HG03139 (cell line): ENCODE results near the gene RGL3.
"Not testable (repeated sequence)": the region's sequence is repeated elsewhere in the genome, so short reads cannot be mapped to it uniquely, and the experiment has no call there.

Source experiments
- ATAC-seq: cut with Tn5 transposase; IDR thresholded peaks from one replicate; pipeline ENCODE4 v1.9.1; 2021; ENCODE audit not compliant: unreplicated experiment

The RGL3 gene, protein sequence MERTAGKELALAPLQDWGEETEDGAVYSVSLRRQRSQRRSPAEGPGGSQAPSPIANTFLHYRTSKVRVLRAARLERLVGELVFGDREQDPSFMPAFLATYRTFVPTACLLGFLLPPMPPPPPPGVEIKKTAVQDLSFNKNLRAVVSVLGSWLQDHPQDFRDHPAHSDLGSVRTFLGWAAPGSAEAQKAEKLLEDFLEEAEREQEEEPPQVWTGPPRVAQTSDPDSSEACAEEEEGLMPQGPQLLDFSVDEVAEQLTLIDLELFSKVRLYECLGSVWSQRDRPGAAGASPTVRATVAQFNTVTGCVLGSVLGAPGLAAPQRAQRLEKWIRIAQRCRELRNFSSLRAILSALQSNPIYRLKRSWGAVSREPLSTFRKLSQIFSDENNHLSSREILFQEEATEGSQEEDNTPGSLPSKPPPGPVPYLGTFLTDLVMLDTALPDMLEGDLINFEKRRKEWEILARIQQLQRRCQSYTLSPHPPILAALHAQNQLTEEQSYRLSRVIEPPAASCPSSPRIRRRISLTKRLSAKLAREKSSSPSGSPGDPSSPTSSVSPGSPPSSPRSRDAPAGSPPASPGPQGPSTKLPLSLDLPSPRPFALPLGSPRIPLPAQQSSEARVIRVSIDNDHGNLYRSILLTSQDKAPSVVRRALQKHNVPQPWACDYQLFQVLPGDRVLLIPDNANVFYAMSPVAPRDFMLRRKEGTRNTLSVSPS

DNA sequence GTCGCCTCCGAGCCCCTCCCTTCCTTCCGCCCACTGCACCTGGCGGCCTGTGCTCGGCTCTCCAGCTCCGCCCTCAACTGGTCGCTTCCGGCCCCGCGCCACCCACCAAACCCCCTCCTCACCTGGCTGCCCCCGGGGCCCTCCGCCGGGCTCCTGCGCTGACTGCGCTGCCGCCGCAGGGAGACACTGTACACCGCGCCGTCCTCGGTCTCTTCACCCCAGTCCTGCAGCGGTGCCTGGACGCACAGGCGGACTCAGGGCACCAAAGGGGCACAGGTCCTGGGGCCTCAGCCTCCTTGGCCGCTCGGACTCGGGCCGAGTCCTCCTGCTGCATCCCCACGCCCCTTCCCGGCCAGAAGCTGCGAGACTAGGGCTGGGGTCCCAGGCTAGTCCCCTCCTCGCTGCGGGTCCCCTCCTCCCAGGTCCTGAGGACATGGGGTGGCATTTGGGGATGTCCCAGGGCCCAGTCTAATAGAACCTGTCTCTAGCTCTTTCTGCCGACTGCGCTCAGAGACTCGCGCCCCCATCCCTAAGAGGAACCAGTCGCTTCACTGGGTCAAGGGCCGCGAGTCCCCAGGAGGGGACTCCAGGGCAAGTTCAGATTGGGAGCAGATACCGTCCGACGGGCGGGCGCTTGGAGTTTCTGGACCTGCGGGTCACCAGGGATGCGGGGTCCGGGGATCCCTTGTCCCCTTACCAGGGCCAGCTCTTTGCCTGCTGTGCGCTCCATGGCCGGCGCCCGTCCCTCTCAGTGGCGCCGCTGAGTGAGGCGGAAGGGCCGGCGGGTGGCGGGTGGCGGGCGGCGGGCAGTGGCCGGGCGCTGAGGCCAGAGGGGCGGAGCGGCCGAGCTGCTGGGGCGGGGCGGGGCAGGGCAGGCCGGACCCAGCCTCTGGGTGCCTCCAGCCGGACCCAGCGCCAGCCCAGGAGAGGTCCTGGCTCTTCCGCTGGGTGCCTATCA is at the start of gene RGL3:
TSS of gene RGL3 (minus strand) at position 766 of the 958 bp plus-strand sequence. CDS start at position 730, 36 bp downstream.
- ATAC-seq, result no peak

DNA sequence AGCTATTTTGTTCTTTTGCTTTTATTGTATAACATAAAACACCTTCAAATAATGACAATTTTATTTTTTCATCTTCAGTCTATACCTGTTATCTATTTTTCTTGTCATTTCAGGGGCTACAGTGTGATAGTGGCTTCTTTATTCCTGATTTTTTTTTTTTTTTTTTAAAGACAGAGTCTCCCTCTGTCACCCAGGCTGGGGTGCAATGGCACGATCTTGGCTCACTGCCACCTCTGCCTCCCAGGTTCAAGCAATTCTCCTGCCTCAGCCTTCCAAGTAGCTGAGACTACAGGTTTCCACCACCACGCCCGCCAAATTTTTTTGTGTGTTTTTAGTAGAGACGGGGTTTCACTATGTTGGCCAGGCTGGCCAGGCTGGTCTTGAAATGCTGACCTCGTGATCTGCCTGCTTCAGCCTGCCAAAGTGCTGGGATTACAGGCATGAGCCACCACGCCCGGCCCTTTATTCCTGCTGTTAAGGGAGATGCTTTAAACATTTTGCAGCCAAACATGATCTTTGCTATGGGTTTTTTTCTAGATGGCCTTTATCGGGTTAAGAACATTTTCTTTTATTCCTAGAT is 49.2 kb upstream of the RGL3 start:
- not testable (repeated sequence) for ATAC-seq

DNA sequence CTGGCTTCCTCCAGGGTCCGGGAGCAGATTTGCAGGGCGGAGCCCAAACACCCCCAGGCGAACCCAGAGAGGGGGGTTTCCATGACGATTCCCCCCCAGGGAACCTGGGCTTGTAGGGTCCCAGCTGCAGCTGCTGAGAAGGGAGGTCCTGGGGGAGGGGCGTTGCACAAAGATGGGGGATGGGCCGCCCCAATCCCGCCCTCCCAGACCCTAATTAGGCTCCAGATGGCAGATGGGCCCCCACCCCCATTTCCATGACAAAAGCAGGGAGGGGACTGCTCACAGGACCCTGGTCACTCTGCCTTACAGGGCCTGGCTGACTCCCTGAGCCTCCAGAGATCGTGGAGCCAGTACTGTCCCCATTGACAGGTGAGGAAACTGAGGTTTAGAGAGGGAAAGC is 46.5 kb upstream of the RGL3 start:
- no peak for ATAC-seq

DNA sequence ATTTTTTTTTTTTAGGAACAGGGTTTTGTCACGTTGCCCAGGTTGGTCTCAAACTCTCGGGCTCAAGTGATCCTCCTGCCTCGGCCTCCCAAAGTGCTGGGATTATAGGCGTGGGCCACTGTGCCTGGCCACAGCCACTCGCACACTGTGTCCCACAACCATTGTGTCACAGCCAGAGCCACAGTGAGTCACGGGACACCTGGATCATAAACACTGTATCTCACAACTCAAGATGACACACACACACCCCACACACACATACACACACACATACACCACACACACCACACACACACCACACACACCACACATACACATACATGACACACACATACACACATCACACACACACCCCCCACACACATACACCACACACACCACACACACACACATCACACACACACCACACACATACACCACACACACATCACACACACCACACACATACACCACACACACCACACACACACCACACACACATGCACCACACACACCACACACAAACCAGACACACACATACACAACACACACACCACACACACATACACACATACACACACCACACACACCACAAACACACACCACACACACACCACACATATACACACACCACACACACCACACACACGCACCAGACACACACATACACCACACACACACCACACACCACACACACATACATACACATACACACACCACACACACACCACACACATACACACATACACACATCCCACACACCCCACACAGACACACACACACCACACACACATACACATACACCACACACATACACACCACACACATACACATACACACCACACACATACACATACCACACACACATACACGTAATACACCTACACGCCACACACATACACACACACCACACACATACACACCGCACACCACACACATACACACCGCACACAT is 45.5 kb upstream of the RGL3 start:
- no peak for ATAC-seq

DNA sequence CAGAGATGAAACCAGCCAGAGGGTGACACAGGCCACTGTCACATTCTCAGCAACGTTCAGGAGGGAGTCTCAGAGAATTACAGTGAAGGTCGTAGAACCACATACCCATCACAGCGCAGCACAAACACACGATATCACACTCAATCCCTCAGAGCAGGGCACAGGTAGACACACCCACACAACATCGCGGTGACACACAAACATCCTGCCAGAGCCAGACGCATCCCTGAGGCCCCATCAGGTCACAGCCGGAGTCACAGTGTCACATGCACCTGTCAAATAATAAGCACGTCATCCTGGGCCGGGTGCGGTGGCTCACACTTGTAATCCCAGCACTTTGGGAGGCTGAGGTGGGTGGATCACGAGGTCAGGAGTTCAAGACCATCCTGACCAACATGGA is 44.3 kb upstream of the RGL3 start:
- no peak for ATAC-seq

DNA sequence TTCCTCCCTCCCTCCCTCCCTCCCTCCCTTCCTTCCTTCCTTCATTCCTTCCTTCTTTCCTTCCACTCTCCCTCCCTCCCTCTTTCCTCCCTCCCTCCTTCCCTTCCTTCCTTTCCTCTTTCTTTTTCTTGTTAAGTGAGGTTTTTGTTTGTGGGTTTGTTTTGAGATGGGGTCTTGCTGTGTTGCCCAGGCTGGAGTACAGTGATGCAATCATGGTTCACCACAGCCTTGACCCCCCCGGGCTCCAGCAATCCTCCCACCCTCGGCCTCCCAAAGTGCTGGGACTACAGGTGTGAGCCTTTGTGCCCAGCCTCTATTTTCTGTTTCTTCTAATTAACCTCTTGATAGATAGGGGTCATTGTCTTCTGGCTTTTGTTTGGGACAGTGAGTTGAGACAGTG is 42.3 kb upstream of the RGL3 start:
- no peak for ATAC-seq

DNA sequence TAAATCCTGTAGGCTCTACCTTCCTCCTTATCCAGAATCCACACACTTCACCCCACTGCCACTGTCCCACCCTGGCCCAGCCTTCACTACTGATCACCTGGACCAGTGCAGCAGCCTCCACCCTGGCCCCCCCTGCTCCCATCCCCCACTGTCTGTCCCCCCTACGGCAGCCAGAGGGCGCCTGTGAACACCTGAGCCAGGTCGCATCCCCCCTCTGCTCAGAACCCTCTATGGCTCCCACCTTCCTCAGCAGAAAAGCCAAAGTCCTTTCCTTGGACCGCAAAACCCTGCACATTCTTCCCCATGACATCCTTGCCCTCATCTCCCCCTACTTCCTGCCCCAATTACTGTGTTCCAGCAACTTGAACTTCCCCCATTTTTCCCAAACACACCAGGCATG is 41.1 kb upstream of the RGL3 start:
- no peak for ATAC-seq

DNA sequence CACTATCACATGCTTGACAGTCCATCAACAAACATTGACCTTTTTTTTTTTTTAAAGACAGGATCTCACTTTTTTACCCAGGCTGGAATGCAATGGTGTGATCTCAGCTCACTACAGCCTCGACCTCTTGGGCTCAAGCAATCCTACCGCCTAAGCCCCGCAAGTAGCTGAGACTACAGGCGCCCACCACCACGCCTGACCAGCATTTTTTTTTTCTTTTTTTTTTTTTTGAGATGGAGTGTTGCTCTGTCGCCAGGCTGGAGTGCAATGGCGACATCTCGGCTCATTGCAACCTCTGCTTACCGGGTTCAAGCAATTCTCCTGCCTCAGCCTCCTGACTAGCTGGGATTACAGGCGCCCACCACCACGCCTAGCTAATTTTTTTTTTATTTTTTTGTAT is 39.8 kb upstream of the RGL3 start:
- ATAC-seq, result not testable (repeated sequence)

DNA sequence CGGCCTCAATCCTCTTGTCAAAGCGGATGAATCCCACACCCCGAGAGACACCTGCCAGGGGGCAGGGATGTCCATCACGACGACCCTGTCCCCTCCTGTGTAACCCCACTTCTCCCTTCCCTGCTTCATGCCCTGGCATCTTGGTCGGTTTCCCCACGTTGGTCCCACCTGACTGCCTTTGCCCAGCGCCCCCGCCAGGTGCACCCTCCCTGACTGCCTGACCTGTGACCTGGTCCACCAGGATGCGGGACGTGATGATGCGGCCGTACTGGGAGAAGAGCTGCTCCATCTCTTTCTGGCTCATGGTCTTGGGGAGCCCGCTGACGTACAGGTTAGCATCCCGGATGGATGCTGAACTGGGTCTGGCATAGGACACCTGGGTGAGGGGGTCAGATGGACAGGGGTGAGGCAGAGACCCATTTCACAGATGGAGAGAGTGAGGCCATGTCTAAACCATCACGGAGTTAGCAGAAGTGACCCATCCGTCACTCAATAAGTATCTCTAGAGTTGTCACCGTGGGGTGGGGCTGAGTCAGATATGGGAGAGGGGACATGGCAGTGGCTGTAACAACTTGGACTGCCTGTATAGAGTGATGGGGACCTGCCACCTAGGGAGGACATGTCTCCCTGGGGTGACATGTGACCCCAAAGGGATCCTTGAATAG is 39.3 kb upstream of the RGL3 start:
- ATAC-seq, result no peak

DNA sequence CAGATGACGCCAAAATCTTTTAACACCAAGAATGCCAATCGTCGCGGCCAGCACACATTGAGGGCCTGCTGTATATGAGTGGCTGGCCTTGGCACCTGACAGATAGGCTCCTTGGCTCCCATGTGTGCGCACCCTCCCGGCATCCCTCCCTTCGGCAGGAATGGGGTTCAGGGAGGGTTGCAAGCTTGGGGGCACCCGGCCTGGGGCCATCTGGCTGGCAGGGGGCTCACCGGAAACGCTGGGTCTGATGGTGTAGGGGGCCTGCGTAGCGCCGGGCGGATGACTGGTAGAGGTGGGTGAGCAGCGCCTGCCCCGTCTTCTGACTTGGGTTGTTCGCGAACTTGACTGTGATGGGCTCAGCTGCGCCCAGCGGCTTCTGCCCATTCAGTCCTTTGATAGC is 38.7 kb upstream of the RGL3 start:
- ATAC-seq, result no peak

DNA sequence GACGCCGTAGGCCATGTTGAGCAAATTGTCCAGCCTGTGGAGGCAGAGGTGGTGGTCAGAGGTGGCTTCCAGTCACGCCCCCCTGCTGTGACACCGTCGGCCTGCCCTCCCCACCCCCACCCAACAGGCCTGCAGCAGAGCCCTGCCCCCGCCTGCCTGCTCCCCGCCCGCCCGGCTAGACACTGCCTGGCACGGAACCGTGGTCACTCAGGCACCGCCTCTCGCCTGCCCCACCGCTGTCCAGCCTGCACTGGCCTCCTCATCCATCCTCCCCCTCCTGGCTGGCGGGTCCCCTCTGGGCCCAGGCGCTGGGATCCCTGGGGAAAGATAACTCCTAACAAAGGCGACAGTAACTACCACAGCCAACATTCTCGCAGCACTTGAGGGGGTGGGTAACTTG is 38.0 kb upstream of the RGL3 start:
- ATAC-seq, result no peak

DNA sequence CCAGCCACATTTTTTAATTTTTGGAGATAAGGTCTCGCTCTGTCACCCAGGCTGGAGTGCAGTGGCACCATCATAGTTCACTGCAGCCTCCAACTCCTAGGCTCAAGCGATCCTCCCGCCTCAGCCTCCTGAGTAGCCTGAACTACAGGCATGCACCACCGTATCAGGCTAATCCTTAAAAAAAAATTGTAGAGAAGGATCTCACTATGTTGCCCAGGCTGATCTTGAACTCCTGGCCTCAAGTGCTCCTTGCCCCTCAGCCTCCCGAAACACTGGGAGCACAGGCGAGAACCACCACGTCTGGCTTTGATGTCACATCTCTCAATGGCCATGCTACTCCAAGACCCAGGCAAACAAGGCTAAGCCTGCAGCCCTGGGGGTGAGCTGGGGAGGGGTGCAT is 37.5 kb upstream of the RGL3 start:
- no peak for ATAC-seq

DNA sequence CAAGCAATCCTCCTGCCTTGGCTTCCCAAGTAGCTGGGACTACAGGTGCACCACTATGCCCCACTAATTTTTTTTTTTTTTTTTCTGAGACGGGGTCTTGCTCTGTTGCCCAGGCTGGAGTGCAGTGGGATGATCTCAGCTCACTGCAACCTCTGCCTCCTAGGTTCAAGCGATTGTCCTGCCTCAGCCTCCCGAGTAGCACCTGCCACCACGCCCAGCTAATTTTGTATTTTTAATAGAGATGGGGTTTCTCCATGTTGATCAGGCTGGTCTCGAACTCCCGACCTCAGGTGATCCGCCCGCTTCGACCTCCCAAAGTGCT is 36.1 kb upstream of the RGL3 start:
- ATAC-seq, result not testable (repeated sequence)

DNA sequence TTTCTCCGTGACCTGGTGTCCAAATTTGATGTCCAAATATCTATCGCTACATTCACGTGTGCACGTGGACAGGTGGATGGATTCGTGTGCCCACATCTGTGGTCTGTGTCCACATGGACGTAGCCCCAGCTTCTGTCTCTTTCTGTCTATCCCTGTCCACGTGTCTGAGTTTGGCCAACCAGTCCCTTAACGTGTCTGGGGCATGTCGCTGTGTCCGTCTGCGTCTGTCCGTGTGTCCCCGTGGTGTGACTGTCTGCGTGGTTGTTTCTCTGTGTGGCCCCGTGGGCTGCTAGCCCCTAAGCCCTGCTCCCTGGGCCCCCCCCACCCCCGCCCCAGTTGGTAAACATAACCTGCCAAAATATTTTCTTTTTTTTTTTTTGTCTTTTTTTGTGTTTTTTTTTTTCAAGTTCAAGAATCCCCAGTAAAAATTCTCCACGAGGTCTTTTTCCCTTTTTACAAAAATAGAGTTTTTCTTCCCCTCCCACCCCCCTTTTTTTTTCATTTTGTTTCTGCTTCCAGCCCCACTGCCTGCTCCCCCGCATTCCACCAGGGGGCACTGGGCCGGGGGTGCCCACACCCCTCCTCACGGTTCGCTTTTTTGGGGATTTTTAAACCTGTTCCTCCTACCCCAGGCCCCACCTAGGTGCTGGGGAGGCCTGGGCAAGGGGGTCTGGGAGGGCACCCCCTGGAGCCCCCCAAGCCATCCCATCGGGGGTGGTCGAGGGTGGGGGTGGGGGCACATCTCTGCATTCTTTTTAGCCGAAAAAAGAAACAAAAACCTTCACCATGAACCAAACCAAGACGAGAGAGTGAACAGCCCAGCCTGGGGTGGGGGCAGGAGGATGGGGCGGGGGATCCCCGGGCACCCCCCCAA is 34.6 kb upstream of the RGL3 start:
- ATAC-seq, result no peak

DNA sequence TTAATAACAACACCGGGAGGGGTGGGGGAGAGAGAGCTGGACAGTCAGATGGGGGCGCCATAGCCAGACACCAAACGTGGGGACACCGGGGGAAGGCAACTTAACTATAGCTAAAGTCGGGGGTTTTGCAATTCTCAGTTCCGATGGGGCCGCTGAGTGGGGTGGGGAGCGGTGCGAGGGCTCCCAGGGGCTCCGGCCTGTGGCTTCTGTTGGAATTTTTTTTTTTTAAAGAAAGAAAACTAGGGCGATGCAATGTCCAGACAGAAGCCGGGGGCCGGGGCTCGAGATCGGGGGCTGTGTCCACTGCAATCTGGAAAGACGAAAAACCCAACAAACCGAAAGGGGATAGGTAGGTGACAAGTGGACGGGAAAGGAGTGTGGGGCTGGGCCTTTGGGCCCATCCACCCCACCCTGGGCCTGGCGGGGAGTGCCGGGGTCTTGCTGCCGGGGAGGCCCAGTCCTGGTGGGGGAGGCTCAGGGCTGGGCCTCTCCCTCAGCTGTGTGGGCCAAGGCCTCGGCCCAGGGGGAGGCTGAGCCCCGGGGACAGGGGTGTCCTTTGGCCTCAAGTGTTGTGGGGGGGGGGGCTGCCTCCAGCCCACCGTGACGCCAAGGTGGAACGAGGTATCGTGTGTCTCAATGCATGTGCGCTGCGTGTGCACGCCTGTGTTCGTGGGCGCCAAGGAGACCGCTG is 33.7 kb upstream of the RGL3 start:
- no peak for ATAC-seq

DNA sequence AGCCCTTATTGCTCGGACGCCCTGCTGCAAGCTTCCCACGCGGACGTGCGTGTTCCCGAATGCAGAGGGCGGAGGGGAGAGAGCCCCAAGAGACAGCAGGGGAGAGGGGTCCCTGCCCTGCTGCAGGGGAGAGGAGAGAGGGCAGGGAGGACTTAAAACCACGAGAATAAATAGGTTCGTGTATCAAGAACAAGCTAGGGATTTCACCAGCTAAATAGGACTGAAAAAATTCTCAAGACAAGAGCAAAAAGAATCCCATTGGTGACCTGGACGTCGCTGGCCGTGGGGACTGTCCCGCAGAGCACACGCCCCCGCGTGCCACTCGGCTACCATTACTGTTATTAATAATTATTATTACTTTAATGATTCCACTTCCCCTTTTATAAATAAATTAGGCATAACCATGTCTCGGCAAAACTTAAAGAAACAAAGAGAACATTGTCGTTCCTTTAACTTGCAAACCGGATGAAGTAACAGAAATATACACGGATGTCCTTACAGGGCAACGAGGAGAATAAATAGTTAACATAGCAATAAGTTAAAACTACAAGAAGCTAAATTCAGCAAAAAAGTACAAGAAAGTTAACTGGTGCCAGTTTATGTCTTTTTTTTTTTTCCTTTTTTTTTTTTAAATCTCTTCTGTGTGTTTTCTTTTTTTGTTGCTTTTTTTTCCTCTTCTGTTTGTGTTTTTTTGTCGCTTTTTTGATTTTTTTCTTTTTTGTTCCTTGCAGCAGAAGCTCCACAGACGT is 32.9 kb upstream of the RGL3 start:
- no peak for ATAC-seq

DNA sequence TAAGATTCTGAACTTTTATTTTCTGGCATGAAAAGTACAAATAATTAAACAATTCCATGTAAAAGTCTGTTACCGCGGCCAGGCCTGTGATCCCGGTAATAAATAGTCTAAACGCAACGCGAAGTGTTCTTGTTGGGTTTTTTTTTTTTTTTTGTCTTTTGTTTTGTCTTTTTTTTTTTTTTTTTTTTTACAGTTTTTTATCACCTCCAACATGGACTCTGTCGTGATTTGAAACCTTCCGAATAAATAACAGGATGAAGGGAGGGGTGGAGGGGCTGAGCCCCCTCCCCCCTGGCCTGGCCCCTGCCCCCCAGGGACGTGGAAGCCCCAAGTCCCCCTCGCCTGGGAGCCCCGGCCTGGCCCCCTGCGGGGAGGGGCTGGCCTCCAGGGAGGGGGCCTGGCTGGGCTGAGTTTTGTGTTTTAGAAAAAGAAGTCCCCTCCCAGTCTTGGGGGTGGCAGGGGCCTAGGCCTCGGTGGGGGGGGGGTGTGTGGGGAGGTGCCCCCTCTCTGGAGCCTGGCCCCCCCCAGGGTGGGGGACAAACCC is 32.3 kb upstream of the RGL3 start:
- ATAC-seq, result no peak
